Mucosa of descending colon (tissue), 3 donors: Measurements from ENCODE around the gene GNG7. TPM values are rescaled to one million over a fixed set of nuclear protein-coding genes. Genes with fewer than 3 reads are reported as not detected.
"Not testable (repeated sequence)": the region's sequence is repeated elsewhere in the genome, so short reads cannot be mapped to it uniquely, and the experiment has no call there.

Experiments
- ATAC-seq: fragments of 200-7000 bp; cut with Tn5 transposase; one replicate; pipeline ENCODE4 v1.9.1; 2020; ENCODE audit warnings: mild to moderate bottlenecking, moderate library complexity
- DNase-seq, 3 donors: peaks; one replicate each; pipeline ENCODE4 v3.0.0-alpha.2; 2020
- H3K36me3 ChIP-seq: fragments of 200-600 bp; one replicate; pipeline ENCODE4 v1.8.0; 2021; ENCODE audit warnings: low read depth, mild to moderate bottlenecking
- H3K4me1 ChIP-seq: fragments of 200-600 bp; one replicate; pipeline ENCODE4 v1.8.0; 2021; ENCODE audit warnings: low read depth, mild to moderate bottlenecking
- H3K4me3 ChIP-seq: fragments of 200-600 bp; one replicate; pipeline ENCODE4 v1.8.0; 2021; ENCODE audit warnings: mild to moderate bottlenecking
- H3K9me3 ChIP-seq: fragments of 200-600 bp; one replicate; pipeline ENCODE4 v1.8.0; 2021; ENCODE audit warnings: mild to moderate bottlenecking
- CTCF ChIP-seq: fragments of 200-600 bp; IDR thresholded peaks from one replicate; pipeline ENCODE4 v1.8.0; 2022; ENCODE audit warnings: antibody characterized with exemption, mild to moderate bottlenecking
- intact Hi-C, 2 donors: fragments of 100-400 bp; cut with DNase I in 1 of 2; cut with micrococcal nuclease in 1 of 2; formaldehyde crosslinking; loops; one replicate each; pipeline versions ENCODE4 v1.11.0 to v1.11.1; 2022; cut with DNase I, micrococcal nuclease
- total RNA-seq, 3 donors: library from RNA; stranded (reverse); fragmentation: NEBNext Ultra II Directional in 2 of 3; extraction: Animal tissue kit (Norgen Biotek cat#: 25700) in 2 of 3; gene quantifications; one replicate each; pipeline versions ENCODE4 v1.2.1 to v1.2.4, GENCODE V29; 2021 to 2023
- donor health status: DM: no; HTN: no; CAD: no; lungs with moderate emphysema.
- donor health status: DM: no; HTN: no; CAD: no.
- donor health status: DM: no; HTN: yes; CAD: no.

GNG7 gene
- total RNA-seq, 3 donors from 2014 or later: 2.5 to 6.9 (median 2.9) TPM

GRCh38 chr19:2536461-2536860, 166.0 kb downstream of the GNG7 start:
- no peak for TF ChIP-seq CTCF
- H3K4me3 ChIP-seq: no peak overlapping the region
- peaks cover 5% of the 10 kb centered on the region for H3K4me1 ChIP-seq
- ATAC-seq: no peak
- intact Hi-C loops: no loop called here
- H3K9me3 ChIP-seq: no peaks in the 10 kb centered on the region
- peak in 1 of 3 donors; percentile 15 for DNase-seq
- no peaks in the 10 kb centered on the region for H3K36me3 ChIP-seq

DNA sequence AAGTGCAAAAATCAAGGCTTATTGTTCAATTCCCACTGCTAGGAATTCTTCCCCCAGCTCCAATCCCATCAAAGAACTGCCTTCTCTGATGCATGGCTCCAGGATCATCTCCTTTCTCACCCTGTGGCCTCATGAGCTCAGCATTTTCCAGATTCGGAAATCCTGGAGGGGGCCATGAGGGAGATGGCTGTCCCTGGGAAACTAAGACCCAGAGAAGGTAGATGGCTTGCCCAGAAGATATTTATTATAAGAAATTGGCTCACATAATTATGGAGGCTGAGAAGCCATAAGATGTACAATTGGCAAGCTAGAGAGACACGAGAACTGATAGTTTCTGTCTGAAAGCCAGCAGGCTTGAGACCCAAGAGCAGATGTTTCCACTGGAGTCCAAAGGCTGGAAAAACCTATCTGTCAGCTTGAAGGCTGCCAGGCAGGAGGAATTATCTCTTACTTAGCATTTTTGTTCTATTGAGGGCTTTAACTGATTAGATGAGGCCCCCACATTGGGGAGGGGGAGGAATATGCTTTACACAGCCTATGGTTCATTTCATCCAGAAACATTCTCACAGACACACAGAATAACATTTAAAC, 168.0 kb downstream of the GNG7 start:
- intact Hi-C loops: no loop called here
- Histone ChIP-seq H3K4me3 (no peak overlapping the region), H3K9me3 (no peaks in the 10 kb centered on the region), H3K36me3 (no peaks in the 10 kb centered on the region), H3K4me1 (no peaks in the 10 kb centered on the region)
- DNase-seq (no peak), ATAC-seq (no peak)
- TF ChIP-seq CTCF: no peak

DNA sequence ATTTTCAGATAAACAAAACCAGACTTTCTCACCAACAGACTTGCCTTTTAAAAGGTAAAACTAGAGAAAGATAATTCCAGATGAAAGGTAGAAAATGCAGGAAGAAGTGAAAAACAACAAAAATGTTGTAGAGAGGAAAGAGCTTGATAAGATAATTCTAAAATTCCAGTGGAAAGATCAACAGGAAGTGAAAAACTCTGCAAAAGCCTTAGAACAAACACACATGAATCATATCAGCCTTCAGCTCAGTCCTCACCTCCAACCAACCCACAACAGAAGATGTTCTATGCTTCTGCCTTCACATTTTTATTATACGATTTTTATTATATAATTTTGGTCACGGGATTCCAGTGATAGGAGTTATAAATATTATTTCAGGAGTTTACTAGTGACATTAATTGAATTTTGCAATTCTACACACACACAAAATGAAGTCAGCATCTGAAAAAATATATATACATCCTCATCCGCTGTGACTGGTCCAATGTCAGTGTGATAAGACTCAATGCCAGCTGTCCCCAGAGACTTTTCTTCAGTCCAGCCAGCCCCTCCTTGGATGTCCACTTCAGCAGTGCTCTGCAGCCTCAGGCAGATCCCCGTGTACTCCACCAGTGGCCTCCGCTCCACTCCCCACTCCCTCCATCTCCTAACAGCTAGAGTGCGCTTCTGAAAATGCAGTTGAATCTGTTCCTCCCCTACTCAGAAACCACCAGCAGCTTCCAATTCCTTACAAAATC, 168.6 kb downstream of the GNG7 start:
- ATAC-seq: no peak
- intact Hi-C loops: no loop called here

DNA sequence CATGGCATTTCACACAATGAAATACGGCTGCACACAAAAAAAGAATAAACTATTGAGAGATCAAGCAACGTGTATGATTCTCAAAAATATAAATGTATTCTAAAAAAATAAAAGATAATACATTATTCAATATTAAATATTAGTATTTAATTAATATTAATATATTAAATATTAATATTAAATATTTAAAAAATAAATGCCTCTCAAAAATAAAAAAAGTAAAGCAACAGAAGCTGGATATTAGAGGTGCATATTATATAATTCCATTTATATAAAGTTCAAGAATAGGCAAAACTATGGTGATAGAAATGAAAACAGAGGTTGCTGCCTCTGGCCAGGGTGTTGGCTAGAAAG, 169.4 kb downstream of the GNG7 start:
- intact Hi-C loops: no loop called here
- ATAC-seq (no peak), DNase-seq (no peak)
- H3K4me1 ChIP-seq: no peaks in the 10 kb centered on the region
- H3K36me3 ChIP-seq: no peaks in the 10 kb centered on the region
- no peak overlapping the region for H3K4me3 ChIP-seq
- no peaks in the 10 kb centered on the region for H3K9me3 ChIP-seq
- TF ChIP-seq CTCF: no peak

More for the DNA sequence above, 168.6 kb downstream of the GNG7 start:
- H3K9me3 ChIP-seq: no peaks in the 10 kb centered on the region
- DNase-seq: peak in 1 of 3 donors; percentile 20
- no peak overlapping the region for H3K4me3 ChIP-seq
- H3K4me1 ChIP-seq: no peaks in the 10 kb centered on the region
- TF ChIP-seq CTCF: no peak
- no peaks in the 10 kb centered on the region for H3K36me3 ChIP-seq

DNA sequence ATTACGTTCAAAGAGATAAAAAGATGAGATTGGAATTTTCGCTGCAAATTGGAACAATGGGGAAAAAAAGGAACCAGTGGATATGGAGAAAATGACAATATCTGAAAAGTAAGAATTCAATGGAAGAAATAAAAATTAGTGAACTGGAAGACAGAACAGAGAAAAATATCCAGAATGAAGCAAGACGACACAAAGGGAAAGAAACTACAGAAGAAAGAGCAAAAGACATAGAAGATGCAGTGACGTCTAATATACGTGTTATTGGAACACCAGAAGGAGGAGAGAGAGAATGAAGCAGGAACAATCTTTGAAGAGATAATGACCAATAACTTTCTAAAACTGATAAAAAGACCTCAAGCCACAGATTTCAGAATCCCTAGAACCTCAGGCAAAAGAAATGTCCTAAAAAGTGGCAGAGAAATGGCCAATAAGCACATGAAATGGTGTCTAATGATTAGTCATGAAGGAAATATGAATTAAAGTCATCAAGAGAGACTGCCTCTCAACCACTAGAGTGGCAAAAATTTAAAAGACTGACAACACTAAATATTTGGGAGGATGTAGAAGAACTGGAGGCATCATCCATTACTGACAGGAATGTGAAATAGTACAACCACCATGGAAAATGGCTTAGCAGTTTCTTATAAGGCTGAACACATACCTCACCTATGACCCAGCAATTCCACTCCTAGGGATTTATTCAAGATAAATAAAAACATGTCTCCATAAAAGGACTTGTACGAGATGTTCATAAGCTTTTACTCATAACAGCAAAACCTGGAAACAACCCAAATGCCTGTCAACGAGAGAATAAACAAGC, 170.0 kb downstream of the GNG7 start:
- Histone ChIP-seq H3K36me3 (no peaks in the 10 kb centered on the region), H3K4me1 (no peaks in the 10 kb centered on the region), H3K4me3 (no peak overlapping the region), H3K9me3 (no peaks in the 10 kb centered on the region)
- ATAC-seq (no peak), DNase-seq (no peak)
- intact Hi-C loops: no loop called here
- TF ChIP-seq CTCF: no peak

- not testable (repeated sequence) for H3K36me3 ChIP-seq
Measured at GRCh38 chr19:2529942-2530341, 172.6 kb downstream of the GNG7 start.

More at GRCh38 chr19:2529942-2530341, 172.6 kb downstream of the GNG7 start:
- H3K9me3 ChIP-seq, H3K4me1 ChIP-seq, ATAC-seq, intact Hi-C loops, H3K4me3 ChIP-seq: not testable (repeated sequence)
- DNase-seq: peak in 1 of 3 donors; percentile 37
